Measurements from ENCODE around the gene MEIS2.

DNA sequence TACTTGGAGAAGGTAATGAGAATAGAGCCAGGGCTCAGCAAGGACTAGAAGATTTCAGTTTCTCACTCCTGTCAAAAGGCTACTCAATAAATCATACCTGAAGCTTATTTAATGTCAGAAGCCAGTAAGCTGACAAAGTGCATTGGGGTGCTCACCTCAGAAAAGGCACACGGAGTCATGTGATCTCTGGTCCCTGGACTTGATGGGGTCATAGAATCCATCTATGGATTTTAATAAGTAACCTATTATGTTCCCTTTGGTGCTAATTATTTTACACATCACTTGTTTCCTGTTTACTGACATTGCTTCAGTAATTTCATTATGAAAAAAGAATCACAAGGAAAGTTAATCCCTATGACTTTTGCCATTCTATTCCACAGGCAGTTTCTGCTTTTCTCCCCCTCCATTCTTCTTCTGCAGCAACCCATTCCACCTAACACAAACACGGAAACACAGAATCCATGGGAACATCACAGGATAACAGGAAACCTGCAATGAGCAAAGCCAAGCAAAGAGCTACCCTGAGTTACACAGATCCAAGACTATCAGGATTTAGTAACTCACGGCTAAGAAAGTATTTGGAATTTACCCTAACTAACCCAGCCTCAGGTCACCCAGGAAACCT is 159.6 kb downstream of the MEIS2 start:
- TF ChIP-seq, protein P1, sequence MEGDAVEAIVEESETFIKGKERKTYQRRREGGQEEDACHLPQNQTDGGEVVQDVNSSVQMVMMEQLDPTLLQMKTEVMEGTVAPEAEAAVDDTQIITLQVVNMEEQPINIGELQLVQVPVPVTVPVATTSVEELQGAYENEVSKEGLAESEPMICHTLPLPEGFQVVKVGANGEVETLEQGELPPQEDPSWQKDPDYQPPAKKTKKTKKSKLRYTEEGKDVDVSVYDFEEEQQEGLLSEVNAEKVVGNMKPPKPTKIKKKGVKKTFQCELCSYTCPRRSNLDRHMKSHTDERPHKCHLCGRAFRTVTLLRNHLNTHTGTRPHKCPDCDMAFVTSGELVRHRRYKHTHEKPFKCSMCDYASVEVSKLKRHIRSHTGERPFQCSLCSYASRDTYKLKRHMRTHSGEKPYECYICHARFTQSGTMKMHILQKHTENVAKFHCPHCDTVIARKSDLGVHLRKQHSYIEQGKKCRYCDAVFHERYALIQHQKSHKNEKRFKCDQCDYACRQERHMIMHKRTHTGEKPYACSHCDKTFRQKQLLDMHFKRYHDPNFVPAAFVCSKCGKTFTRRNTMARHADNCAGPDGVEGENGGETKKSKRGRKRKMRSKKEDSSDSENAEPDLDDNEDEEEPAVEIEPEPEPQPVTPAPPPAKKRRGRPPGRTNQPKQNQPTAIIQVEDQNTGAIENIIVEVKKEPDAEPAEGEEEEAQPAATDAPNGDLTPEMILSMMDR (IDR thresholded peaks at IDR 0.05) = no peak
- TF ChIP-seq POLR2A (IDR thresholded peaks at IDR 0.05; ENCODE audit: low read length) = no peak
- no peak for TF ChIP-seq SMC3 (IDR thresholded peaks at IDR 0.05)
- TF ChIP-seq CHD2 (IDR thresholded peaks at IDR 0.05; ENCODE audit: low read length, partially characterized antibody) = no peak
